Measurements from ENCODE around the gene SMURF2.

Gene SMURF2

DNA sequence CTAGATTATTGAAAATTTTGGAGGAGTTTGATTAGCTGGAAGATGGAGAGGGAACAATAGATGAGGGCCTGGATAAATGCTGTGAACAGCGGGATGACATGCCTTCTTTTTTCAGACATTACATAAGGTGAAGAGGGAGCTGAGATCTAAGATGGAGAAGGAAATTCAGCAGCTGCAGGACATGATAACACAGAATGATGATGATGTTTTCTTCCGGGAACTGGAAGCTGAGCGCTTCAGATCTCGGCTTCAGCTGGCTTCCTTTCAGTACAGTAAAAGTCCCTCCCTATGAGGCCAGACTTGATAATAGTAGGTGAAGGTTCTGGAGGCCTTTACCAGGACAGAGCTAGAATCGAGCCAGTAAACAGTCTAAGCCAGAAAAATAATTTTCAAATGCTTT is 124.6 kb downstream of the SMURF2 start:
- no peak for DNase-seq (ENCODE audit: low read depth)

DNA sequence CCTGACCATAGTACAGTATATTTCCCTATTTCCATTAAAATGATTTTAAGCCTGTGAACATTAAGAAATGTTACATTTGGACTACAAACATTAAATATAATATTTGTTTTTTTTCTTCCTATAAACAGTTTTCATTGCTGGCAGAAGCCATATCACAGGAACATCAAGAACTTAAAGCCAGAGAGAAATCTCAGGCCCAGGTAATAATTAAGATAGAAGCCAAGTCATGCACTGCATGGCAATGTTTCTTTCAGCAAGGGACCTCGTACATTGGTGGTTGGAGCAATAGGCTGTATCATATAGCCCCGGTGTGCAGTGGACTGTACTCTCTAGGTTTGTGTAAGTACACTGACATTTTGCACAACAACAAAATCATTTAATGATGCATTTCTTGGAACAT is 125.2 kb downstream of the SMURF2 start:
- no peak for DNase-seq (ENCODE audit: low read depth)

DNA sequence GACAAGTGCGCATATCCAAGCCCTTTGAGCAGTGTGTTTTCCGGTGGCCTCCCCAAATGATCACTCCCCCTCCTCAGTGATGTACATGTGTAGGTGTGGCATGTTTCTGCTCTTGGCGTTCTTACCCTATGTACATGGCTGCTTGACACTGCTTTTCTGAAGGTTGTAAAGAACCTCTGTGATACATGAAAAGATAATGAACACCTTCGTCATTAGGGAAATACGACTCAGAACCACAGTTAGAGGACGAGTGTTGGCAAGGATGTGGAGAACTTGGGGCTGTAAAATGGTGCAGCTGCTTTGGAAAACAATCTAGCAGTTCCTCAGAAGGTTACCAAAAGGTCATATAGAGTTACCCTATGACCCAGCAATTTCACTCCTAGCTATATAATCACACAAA is 126.8 kb downstream of the SMURF2 start:
- DNase-seq (ENCODE audit: low read depth) = no peak

DNA sequence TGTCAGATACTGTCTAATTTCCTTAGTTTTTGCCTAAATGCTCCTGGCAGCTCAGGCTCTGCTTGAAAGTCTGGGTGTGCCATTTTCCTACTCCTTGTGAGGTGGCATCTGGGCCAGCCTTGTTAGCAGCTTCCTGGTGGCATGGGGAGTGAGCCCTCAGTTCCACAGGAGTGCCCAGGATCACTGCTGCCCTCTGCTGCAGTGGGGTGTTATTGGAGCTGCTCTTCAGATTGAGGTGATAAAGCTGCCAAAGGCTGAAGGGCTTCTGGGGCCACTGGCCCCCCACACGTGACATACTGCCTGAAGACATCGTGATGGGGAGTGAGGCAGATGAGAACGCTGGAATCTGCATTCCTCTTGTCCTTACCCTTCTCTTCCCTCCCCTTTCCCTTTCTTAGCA is 127.9 kb downstream of the SMURF2 start:
- DNase-seq (ENCODE audit: low read depth) = peak; percentile 7

- DNase-seq (ENCODE audit: low read depth) = no peak
These were observed 128.3 kb downstream of the SMURF2 start for GRCh38 chr17:64533784-64534183.

DNA sequence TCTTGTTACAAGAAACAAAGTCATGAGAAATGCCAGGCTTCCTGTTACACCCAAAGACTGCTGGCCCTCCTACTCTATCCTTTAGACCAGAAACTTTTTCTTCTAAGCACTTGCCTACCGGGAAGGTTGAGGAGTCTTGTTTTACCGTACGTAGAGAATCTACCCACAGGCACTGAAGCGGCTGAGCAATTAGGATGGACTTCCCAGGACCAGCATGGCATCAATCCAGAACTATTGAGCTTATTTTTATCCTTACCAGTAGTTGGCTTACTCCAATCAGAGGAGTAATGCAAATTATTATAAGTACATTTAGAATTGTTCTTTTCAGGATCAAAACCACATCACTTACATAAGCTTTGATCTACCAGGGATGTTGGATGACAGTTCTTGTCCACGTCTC is 129.7 kb downstream of the SMURF2 start:
- no peak for DNase-seq (ENCODE audit: low read depth)

- DNase-seq (ENCODE audit: low read depth) = no peak
These were observed 130.1 kb downstream of the SMURF2 start for GRCh38 chr17:64531955-64532371.

- no peak for DNase-seq (ENCODE audit: low read depth)
These were observed 132.9 kb downstream of the SMURF2 start for GRCh38 chr17:64529221-64529620.

DNA sequence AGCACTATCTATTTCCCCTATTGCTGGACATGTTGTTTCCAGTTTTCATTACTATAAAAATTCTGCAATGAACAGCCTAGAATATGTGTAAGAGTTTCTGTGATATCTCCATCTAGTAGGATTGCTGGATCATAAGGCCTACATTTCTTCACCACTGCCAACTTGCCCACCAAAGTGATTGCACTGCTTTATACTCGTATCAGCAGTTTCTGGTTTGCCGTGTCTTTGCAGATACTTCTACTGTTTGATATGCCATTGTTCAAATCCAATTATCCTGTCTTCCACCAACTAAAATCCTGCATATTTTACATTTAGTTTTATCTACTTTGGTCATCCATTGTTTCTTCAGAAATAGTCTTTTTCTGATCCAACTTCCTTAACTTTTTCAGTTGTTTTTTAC is 134.2 kb downstream of the SMURF2 start:
- DNase-seq (ENCODE audit: low read depth) = no peak

- no peak for DNase-seq (ENCODE audit: low read depth)
These were observed 141.7 kb downstream of the SMURF2 start for GRCh38 chr17:64520359-64520758.

GRCh38 chr17:64519601-64520000 is 142.5 kb downstream of the SMURF2 start:
- no peak for DNase-seq (ENCODE audit: low read depth)

- no peak for DNase-seq (ENCODE audit: low read depth)
These were observed 146.3 kb downstream of the SMURF2 start for GRCh38 chr17:64515829-64516228.

DNA sequence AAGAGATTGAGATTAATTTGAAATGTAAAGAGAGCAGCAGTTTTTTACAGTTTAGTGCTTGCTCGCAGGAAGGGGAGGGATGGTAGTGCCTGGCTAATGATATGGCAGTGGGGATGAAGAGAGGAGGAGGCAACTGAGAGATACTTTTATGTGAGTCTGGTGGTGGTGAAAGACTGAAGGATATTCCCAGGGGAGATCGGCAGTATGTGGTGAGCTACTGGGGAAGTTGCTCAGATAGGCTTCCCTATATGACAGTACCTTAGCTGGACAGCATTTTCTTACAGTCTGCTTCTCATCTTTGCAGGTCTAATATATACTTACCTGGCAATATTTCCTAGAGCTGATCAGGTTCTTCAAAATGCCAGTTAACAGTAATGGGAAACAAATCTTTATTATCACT is 146.7 kb downstream of the SMURF2 start:
- no peak for DNase-seq (ENCODE audit: low read depth)

GRCh38 chr17:64509179-64509578 is 152.9 kb downstream of the SMURF2 start:
- DNase-seq (ENCODE audit: low read depth) = no peak

GRCh38 chr17:64508683-64509082 is 153.4 kb downstream of the SMURF2 start:
- no peak for DNase-seq (ENCODE audit: low read depth)

- DNase-seq (ENCODE audit: low read depth) = peak; percentile 78
These were observed 154.7 kb downstream of the SMURF2 start for GRCh38 chr17:64507413-64507782.

DNA sequence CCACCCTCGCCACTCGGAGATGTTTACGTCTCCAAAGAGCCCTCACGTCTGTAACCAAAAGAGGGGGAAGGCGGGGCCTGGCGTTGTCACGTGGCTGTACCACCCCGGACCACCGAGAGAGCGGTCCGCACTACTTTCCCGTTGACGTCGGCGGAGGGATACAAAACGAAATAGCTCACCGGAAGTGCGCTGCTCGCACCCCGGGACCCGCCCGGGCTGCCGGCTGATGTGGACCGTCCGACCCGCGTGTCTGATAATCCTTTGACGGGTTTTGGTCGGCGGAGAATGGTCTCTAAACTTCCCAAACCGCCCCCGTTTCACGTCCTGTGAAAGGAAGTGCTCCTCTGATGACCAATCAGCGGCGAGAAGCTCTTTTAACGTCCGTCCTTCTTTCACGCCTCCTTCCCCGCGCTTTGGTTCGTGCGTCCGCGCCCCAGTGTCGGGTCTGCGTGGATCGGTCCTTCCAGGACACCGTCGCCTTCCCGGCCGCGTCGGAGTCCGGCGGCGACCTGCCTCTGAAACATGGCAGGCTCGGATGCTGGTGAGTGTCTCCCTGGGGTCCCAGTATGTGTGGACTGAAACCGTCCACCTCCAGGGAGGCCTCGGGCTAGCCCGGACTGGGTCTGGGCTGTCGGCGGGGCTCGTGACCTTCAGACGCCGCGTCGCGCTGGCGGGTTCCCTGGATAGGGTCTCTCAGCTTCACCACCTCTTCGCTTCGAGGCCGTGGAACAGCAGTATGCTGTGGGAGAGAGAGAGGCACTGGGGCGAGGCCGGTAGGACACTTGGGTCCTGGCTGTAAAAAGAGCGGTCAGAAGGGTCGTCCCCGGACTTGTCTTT is 155.3 kb downstream of the SMURF2 start, which contains the start of gene CEP95:
Gene CEP95, plus strand, starts transcription at position 402 of the 837 bp plus-strand sequence. Its CDS starts 121 bp downstream, at position 523.
- peak; percentile 98 for DNase-seq (ENCODE audit: low read depth)

- no peak for DNase-seq (ENCODE audit: low read depth)
These were observed 155.9 kb downstream of the SMURF2 start, which contains the start of gene DDX5 for GRCh38 chr17:64506201-64506575. Gene DDX5 (minus strand): TSS chr17:64506289. CDS start chr17:64506119, 170 bp downstream.

GRCh38 chr17:64505340-64506200 is 156.5 kb downstream of the SMURF2 start:
- peak; percentile 83 for DNase-seq (ENCODE audit: low read depth)

GRCh38 chr17:64504769-64505339 is 157.3 kb downstream of the SMURF2 start:
- peak; percentile 87 for DNase-seq (ENCODE audit: low read depth)

- DNase-seq (ENCODE audit: low read depth) = no peak
These were observed 158.0 kb downstream of the SMURF2 start for GRCh38 chr17:64503821-64504768.

Measured in amniotic epithelial cell (primary cell).